ENCODE data around the gene PHLDB2. TPM values are rescaled to one million over a fixed set of nuclear protein-coding genes. Genes with fewer than 3 reads are reported as not detected.

Gene PHLDB2
- total RNA-seq, 1 donor from 2014 or later = 45.5 TPM

DNA sequence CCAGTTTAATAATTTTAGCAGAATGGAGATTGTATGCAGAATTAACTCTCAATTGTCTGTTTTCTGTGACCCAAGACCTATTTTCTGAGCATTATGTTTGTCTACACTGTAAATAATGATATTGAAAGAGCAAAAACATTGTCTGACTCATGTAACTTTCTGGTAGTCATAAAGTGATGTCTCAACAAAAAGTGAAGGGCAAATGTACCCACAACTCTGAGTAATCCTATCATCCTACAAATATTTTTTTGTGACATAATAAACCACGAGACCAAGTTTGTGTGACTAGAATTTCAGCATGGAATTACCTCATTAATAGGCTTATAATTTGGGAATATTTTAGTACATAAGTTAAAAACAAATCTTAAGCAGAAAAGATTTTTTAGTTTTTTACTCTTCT lies 104.4 kb downstream of the PHLDB2 start:
- H3K36me3 ChIP-seq (ENCODE audit: control insufficient read depth, insufficient read depth, low read length) = peaks cover 9% of the 10 kb centered on the region
- H3K27me3 ChIP-seq (ENCODE audit: control insufficient read depth, insufficient read depth, low read length) = no peaks in the 10 kb centered on the region
- TF ChIP-seq, protein P1, sequence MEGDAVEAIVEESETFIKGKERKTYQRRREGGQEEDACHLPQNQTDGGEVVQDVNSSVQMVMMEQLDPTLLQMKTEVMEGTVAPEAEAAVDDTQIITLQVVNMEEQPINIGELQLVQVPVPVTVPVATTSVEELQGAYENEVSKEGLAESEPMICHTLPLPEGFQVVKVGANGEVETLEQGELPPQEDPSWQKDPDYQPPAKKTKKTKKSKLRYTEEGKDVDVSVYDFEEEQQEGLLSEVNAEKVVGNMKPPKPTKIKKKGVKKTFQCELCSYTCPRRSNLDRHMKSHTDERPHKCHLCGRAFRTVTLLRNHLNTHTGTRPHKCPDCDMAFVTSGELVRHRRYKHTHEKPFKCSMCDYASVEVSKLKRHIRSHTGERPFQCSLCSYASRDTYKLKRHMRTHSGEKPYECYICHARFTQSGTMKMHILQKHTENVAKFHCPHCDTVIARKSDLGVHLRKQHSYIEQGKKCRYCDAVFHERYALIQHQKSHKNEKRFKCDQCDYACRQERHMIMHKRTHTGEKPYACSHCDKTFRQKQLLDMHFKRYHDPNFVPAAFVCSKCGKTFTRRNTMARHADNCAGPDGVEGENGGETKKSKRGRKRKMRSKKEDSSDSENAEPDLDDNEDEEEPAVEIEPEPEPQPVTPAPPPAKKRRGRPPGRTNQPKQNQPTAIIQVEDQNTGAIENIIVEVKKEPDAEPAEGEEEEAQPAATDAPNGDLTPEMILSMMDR (IDR thresholded peaks at IDR 0.05; ENCODE audit: insufficient read depth, low read length, severe bottlenecking) = no peak
- no peak overlapping the region for H3K4me3 ChIP-seq (ENCODE audit: low read depth, low read length)
- peak; percentile 93 for DNase-seq (ENCODE audit: low read depth)
- no peak for FAIRE-seq

DNA sequence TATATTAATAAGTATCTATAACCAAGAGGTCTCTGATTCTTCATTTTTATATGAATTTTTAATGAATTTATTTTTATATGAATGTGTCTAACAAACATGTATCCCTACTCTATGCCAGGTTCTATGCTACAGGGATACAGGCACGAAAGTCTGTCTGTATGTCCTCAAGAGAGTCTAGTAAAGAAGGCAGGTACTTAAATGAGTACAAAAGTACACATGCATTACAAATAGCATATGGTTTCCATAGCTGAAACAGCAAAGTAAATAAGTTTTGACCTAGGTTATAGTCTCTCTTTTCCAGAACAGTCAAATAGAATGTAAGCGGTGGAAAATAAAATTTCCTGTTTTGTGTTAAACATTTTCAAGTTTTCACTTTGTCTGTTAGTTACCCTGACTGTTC lies 106.4 kb downstream of the PHLDB2 start:
- no peaks in the 10 kb centered on the region for H3K27me3 ChIP-seq (ENCODE audit: control insufficient read depth, insufficient read depth, low read length)
- no peak overlapping the region for H3K4me3 ChIP-seq (ENCODE audit: low read depth, low read length)
- no peak for DNase-seq (ENCODE audit: low read depth)
- no peak for FAIRE-seq
- H3K36me3 ChIP-seq (ENCODE audit: control insufficient read depth, insufficient read depth, low read length) = peaks cover 8% of the 10 kb centered on the region
- TF ChIP-seq, protein P1 (IDR thresholded peaks at IDR 0.05; ENCODE audit: insufficient read depth, low read length, severe bottlenecking) = no peak

DNA sequence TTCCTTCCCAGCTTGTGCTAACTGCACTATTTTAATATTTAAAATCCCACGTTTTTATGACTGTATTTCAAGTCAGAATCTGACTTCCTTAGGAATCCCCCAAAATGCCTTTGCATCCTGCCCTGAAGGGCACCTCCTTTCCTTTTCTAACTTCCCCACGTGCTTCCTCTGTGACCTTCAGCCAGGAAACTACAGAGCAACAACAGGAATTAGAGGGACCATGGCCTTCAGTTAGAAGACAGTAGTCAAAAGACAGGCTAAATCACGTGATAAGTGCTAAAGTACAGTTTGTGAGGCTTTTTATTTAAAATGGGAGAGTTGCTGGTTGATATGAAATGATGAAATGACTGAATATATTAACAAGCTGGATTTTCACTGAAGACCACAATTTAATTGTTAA lies 108.0 kb downstream of the PHLDB2 start:
- no peak for DNase-seq (ENCODE audit: low read depth)
- H3K27me3 ChIP-seq (ENCODE audit: control insufficient read depth, insufficient read depth, low read length) = no peaks in the 10 kb centered on the region
- no peak overlapping the region for H3K4me3 ChIP-seq (ENCODE audit: low read depth, low read length)
- TF ChIP-seq, protein P1 (IDR thresholded peaks at IDR 0.05; ENCODE audit: insufficient read depth, low read length, severe bottlenecking) = no peak
- H3K36me3 ChIP-seq (ENCODE audit: control insufficient read depth, insufficient read depth, low read length) = peaks cover 9% of the 10 kb centered on the region
- FAIRE-seq = no peak

DNA sequence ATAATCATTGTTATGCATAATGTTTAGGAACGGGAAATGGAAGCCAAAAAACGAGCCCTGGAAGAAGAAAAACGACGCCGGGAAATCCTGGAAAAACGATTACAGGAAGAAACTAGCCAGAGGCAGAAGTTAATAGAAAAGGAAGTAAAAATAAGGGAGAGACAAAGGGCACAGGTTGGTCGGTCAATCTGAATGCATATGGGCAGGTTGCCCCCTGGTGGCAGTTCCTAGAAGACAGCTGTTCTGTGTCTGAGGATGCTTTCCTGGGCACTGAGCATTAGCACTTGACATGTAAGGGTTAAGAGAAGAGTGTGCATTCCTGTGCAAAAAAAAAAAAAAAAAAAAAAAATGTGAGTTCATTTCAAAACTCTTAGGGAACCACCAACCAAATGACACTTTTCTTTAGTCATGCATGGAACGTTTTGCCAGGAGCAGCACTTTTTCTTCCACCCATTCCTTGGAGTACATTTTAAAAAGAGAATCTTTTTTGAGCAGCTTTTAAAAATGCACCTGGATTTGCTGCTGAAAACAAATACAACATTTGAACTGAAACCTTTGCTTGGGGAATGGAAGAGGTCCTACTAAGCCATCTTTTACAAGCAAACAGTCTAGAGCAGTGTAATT lies 108.7 kb downstream of the PHLDB2 start:
- Histone ChIP-seq H3K4me3 (ENCODE audit: low read depth, low read length) (no peak overlapping the region), H3K36me3 (ENCODE audit: control insufficient read depth, insufficient read depth, low read length) (peaks cover 7% of the 10 kb centered on the region), H3K27me3 (ENCODE audit: control insufficient read depth, insufficient read depth, low read length) (no peaks in the 10 kb centered on the region)
- DNase-seq (ENCODE audit: low read depth) (peak; percentile 58), FAIRE-seq (no peak)
- TF ChIP-seq, protein P1 (IDR thresholded peaks at IDR 0.05; ENCODE audit: insufficient read depth, low read length, severe bottlenecking) = peak; percentile 90

DNA sequence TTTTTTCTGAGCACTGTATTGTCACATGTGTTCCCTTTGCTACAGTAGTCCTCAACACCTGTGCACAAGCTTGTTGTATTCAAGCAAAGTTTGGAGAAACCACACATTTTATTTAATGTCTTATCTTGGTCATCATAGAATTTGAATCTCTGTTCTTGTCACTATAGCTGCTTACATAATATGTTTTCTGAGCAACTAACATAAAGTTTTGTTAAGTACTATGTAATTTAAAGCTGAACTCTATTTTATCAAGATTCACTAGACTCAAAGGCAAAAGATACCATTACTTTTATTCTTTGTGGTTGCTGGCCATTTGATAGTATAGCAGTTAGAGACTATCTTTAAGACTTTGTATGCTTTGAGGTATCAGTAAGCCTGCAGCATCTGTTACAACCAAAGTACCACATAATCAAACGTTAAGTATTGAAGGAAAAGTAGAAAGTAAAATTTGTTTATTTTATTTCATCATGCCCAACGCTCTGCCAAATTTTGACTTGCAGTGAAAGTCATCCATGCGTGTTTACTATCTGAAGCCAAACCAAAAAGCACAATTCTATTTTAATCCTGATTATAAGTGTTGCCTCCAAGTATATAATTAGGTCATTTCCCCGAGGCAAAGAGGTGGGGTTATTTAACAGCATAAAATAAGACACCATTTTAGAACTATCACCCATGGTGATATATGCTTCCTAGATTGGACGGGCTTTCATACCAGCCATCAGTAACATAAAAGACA lies 109.4 kb downstream of the PHLDB2 start:
- no peak overlapping the region for H3K4me3 ChIP-seq (ENCODE audit: low read depth, low read length)
- peaks cover 8% of the 10 kb centered on the region for H3K36me3 ChIP-seq (ENCODE audit: control insufficient read depth, insufficient read depth, low read length)
- no peak for FAIRE-seq
- TF ChIP-seq, protein P1 (IDR thresholded peaks at IDR 0.05; ENCODE audit: insufficient read depth, low read length, severe bottlenecking) = no peak
- no peaks in the 10 kb centered on the region for H3K27me3 ChIP-seq (ENCODE audit: control insufficient read depth, insufficient read depth, low read length)
- no peak for DNase-seq (ENCODE audit: low read depth)
